VCaP (cell line): ENCODE results near the gene SEPTIN12.

Source experiments
- H3K27ac ChIP-seq: fragments of 450-650 bp; 2 replicates; pipeline ENCODE4 v1.5.1; 2017
- CTCF ChIP-seq: fragments of 450-650 bp; conservative IDR thresholded peaks from 2 replicates; pipeline ENCODE4 v1.5.1; 2017; ENCODE audit warnings: mild to moderate bottlenecking, moderate library complexity

SEPTIN12 gene

GRCh38 chr16:4762205-4762604, 25.9 kb downstream of the SEPTIN12 start:
- TF ChIP-seq CTCF = no peak
- no peak overlapping the region for H3K27ac ChIP-seq

GRCh38 chr16:4760221-4760910, 27.8 kb downstream of the SEPTIN12 start:
- TF ChIP-seq CTCF = no peak
- no peak overlapping the region for H3K27ac ChIP-seq

GRCh38 chr16:4755687-4756086, 32.5 kb downstream of the SEPTIN12 start:
- H3K27ac ChIP-seq = no peak overlapping the region
- no peak for TF ChIP-seq CTCF

GRCh38 chr16:4754865-4755264, 33.3 kb downstream of the SEPTIN12 start:
- no peak for TF ChIP-seq CTCF
- H3K27ac ChIP-seq = no peak overlapping the region

GRCh38 chr16:4753227-4753626, 34.9 kb downstream of the SEPTIN12 start:
- no peak overlapping the region for H3K27ac ChIP-seq
- TF ChIP-seq CTCF = no peak

- no peak overlapping the region for H3K27ac ChIP-seq
- no peak for TF ChIP-seq CTCF
Observed at GRCh38 chr16:4752351-4753100, 35.6 kb downstream of the SEPTIN12 start.

- H3K27ac ChIP-seq = no peak overlapping the region
- TF ChIP-seq CTCF = no peak
Observed at GRCh38 chr16:4750896-4751295, 37.2 kb downstream of the SEPTIN12 start.
